GM12878 (cell line): Measurements from ENCODE around the gene EMB. TPM values are rescaled to one million over a fixed set of nuclear protein-coding genes. Genes with fewer than 3 reads are reported as not detected.

ENCODE experiments used
- ATAC-seq: fragments of 200-7000 bp; cut with Tn5 transposase; 3 replicates; pipeline ENCODE4 v1.9.1; 2020; ENCODE audit warnings: mild to moderate bottlenecking, moderate library complexity
- BruUV-seq: library from RNA; stranded (reverse); fragments of 400-500 nt; replicated peaks from 2 replicates; lab custom pipeline; 2021; lab: Mats Ljungman, UMichigan
- CTCF ChIA-PET: fragments of 300-600 bp; sonication (Branson Sonifier 250); formaldehyde crosslinking; extraction: SDS; loops from one replicate; lab custom pipeline; 2021; ENCODE audit warnings: inconsistent platforms; lab: Yijun Ruan, JAX
- POLR2A ChIA-PET: fragments of 350-600 bp; formaldehyde crosslinking; extraction: SDS; loops from one replicate; lab custom pipeline; 2021; ENCODE audit warnings: inconsistent platforms; lab: Charles Lee
- RAD21 ChIA-PET: fragments of 300-600 bp; sonication (Branson Sonifier 250); formaldehyde crosslinking; loops from one replicate; lab custom pipeline; 2023; ENCODE audit warnings: antibody characterized with exemption; ENCODE audit not compliant: unreplicated experiment; lab: Charles Lee
- SMC1A ChIA-PET: fragments of 300-600 bp; sonication (Branson Sonifier 250); formaldehyde crosslinking; loops from one replicate; lab custom pipeline; 2023; ENCODE audit not compliant: unreplicated experiment, uncharacterized antibody; lab: Charles Lee
- DNase-seq: peaks from one replicate; pipeline ENCODE4 v3.0.0-alpha.2; 2011; ENCODE audit warnings: low read depth, low spot score
- FAIRE-seq: peaks from 3 replicates; lab custom pipeline; 2011; peaks lifted over from hg19 to GRCh38; lab: Jason Lieb, UNC
- H2AFZ ChIP-seq: 2 replicates; pipeline ENCODE4 v1.6.0; 2011; ENCODE audit warnings: low read depth, low read length, control low read depth; ENCODE audit not compliant: control insufficient read depth
- H3K27ac ChIP-seq: 2 replicates; pipeline ENCODE4 v1.5.1; 2011; ENCODE audit warnings: control low read depth; ENCODE audit not compliant: control insufficient read depth, insufficient read depth
- H3K27me3 ChIP-seq, 2 experiments: replicated peaks in 1 of 2; 2 replicates each; pipeline versions ENCODE4 v1.6.0 to v1.6.1; 2011; ENCODE audit warnings: low read length in 1 of 2; ENCODE audit not compliant: control insufficient read depth in 2 of 2, insufficient read depth in 2 of 2
- H3K36me3 ChIP-seq, 2 experiments: 2 replicates each; pipeline ENCODE4 v1.5.1; 2011; ENCODE audit warnings: low read length in 1 of 2; ENCODE audit not compliant: control insufficient read depth in 2 of 2, insufficient read depth in 2 of 2
- H3K4me1 ChIP-seq: 2 replicates; pipeline ENCODE4 v1.6.1; 2011; ENCODE audit warnings: mild to moderate bottlenecking, low read length, moderate library complexity, mixed read lengths; ENCODE audit not compliant: control insufficient read depth, insufficient read depth
- H3K4me2 ChIP-seq: 2 replicates; pipeline ENCODE4 v1.6.0; 2011; ENCODE audit warnings: control low read depth; ENCODE audit not compliant: control insufficient read depth, insufficient read depth
- H3K4me3 ChIP-seq: fragments of 200-600 bp; sonication (generic); 2 replicates; pipeline ENCODE4 v1.5.1; 2016
- H3K79me2 ChIP-seq: 2 replicates; pipeline ENCODE4 v1.6.0; 2011; ENCODE audit warnings: low read length; ENCODE audit not compliant: control insufficient read depth, insufficient read depth
- H3K9ac ChIP-seq: 2 replicates; pipeline ENCODE4 v1.8.0; 2011; ENCODE audit warnings: low read length, control low read depth, mixed read lengths; ENCODE audit not compliant: control insufficient read depth, insufficient read depth
- H3K9me3 ChIP-seq: replicated peaks from 3 replicates; pipeline ENCODE4 v1.5.1; 2011; ENCODE audit warnings: mild to moderate bottlenecking, low read length; ENCODE audit not compliant: control insufficient read depth, insufficient read depth
- H4K20me1 ChIP-seq: 2 replicates; pipeline ENCODE4 v1.6.0; 2011; ENCODE audit not compliant: control insufficient read depth, insufficient read depth
- IKZF1 ChIP-seq: fragments of 450-650 bp; conservative IDR thresholded peaks from 2 replicates; pipeline ENCODE4 v1.6.1; 2017; ENCODE audit warnings: antibody characterized with exemption, mild to moderate bottlenecking
- MYC ChIP-seq: IDR thresholded peaks from 2 replicates; pipeline ENCODE4 v1.6.1; 2011; ENCODE audit warnings: mild to moderate bottlenecking, low read length, moderate library complexity, inconsistent platforms; ENCODE audit not compliant: insufficient read depth, insufficient replicate concordance, insufficient read length, severe bottlenecking
- WGBS: methylation state at CpG from one replicate; pipeline ENCODE4 v1.1.6; 2016; ENCODE audit warnings: low lambda C conversion rate; ENCODE audit not compliant: insufficient replicate concordance, insufficient coverage; ENCODE audit errors: missing lambda C conversion rate; 5-methylcytosine and 5-hydroxymethylcytosine counted together
- in situ Hi-C: fragments of 300-500 bp; cut with MboI; formaldehyde crosslinking; loops from 9 replicates; pipeline ENCODE4 v1.14.3; 2018; ENCODE audit warnings: mixed read lengths
- intact Hi-C: fragments of 100-400 bp; cut with micrococcal nuclease; formaldehyde crosslinking; loops from one replicate; pipeline ENCODE4 v1.14.2; 2022; ENCODE audit not compliant: unreplicated experiment
- polyA plus RNA-seq, 11 experiments: library from polyadenylated mRNA; depleted of rRNA in 4 of 11; unstranded in 6 of 11; stranded (reverse) in 5 of 11; fragments of >200 nt; fragmentation: Nextera tagmentation in 4 of 11; fragmentation: Illumina TruSeq in 1 of 11; extraction: Ambion mirVana in 4 of 11; extraction: Trizol in 1 of 11; gene quantifications; 1 replicate in 1 of 11; 2 replicates in 10 of 11; pipeline versions ENCODE4 v1.2.1 to v1.2.3, GENCODE V29; 2011 to 2016; ENCODE audit warnings: inconsistent platforms in 2 of 11, missing spikeins in 2 of 11, low read depth in 1 of 11
- total RNA-seq, 4 experiments: library from RNA; depleted of rRNA in 3 of 4; stranded (reverse); fragments of >200 nt in 3 of 4; fragmentation: Illumina TruSeq in 1 of 4; extraction: Trizol in 1 of 4; gene quantifications; 2 replicates each; pipeline versions ENCODE4 v1.2.1 to v1.2.3, GENCODE V29; 2013 to 2021

EMB gene
- total and polyA plus RNA-seq, 10 of the 15 experiments (the other 5 are each of a cell fraction or from before 2014, with no cell fraction given) = 7.0 to 48.9 (median 37.7) TPM

- no peaks in the 10 kb centered on the region for H3K79me2 ChIP-seq
- no peak overlapping the region for H3K4me3 ChIP-seq
- no peak for ATAC-seq
- CTCF ChIA-PET = interaction anchor here (1.1 kb wide), 1 partner anchor 9 kb away, joined by 3 read pairs; no protein-coding TSS in a partner anchor
- POLR2A ChIA-PET = no interaction called here
- in situ Hi-C loops (no loop called here), intact Hi-C loops (no loop called here)
- no peak overlapping the region for H2AFZ ChIP-seq
- DNase-seq = no peak
- SMC1A ChIA-PET = no interaction called here
- no peak overlapping the region for H3K9ac ChIP-seq
- H3K27me3 ChIP-seq = no peaks in the 10 kb centered on the region
- no TSS peak for BruUV-seq
- H3K4me1 ChIP-seq = no peaks in the 10 kb centered on the region
- no peak for TF ChIP-seq MYC
- TF ChIP-seq IKZF1 = no peak
- no peaks in the 10 kb centered on the region for H4K20me1 ChIP-seq
- no peaks in the 10 kb centered on the region for H3K36me3 ChIP-seq
- no peak overlapping the region for H3K27ac ChIP-seq
- no peaks in the 10 kb centered on the region for H3K9me3 ChIP-seq
- no peak for FAIRE-seq
- 50% methylated on average over 2 of the region's 2 CpGs for whole genome bisulfite sequencing
- H3K4me2 ChIP-seq = no peak overlapping the region
- RAD21 ChIA-PET = no interaction called here
These were observed 88.7 kb downstream of the EMB start for GRCh38 chr5:50352382-50352781.

Other genes starting within 250 kb of the EMB start
- 18.8 and 28.2 TPM in 2 replicates for gene PARP8, start 225.3 kb upstream of the EMB start, total RNA-seq (2014; rRNA removed)
- 33.9 and 37.6 TPM in 2 replicates for gene PARP8, start 225.3 kb upstream of the EMB start, total RNA-seq (2014; rRNA removed; fragmentation: Illumina TruSeq; extraction: Trizol)
- gene PARP8, start 225.3 kb upstream of the EMB start, total RNA-seq (2021) = 34.5 and 37.0 TPM in 2 replicates
- gene PARP8, start 225.3 kb upstream of the EMB start, polyA plus RNA-seq (2011; rRNA removed) = 65.2 and 92.4 TPM in 2 replicates
- 32.3 and 43.8 TPM in 2 replicates for gene PARP8, start 225.3 kb upstream of the EMB start, polyA plus RNA-seq (2014; fragmentation: Illumina TruSeq; extraction: Trizol)
- gene PARP8, start 225.3 kb upstream of the EMB start, polyA plus RNA-seq (2014; fragmentation: Nextera tagmentation; extraction: Ambion mirVana) = 10 to 100 TPM in 1 of 2 experiments, 1 to 10 TPM in 1; 9.1 to 11.9 TPM
- gene PARP8, start 225.3 kb upstream of the EMB start, polyA plus RNA-seq (2014; rRNA removed) = 21.7 and 23.4 TPM in 2 replicates
- gene PARP8, start 225.3 kb upstream of the EMB start, polyA plus RNA-seq (2016; fragmentation: Nextera tagmentation; extraction: Ambion mirVana) = 10 to 100 TPM; 16.0 to 19.5 TPM